ENCODE data around the gene CD151.

Gene CD151

DNA sequence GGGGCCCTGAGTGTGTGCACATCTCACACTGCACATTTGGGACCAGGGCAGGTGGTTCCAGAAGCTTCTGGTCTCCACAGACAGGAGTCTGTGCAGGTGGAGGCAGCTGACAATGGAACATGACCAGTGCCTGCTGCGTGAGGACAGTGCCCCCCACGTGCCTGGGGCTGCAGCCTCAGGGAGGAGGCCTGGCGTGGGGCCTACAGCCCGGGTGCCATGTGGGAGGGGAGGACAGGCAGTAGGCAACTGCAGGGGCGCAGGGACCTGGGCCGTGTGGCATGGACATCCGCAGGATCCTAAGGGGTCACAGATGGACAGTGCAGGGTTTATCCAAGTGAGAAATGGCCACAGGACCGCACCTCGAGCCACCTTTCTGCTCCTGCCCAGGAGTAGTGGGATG, 38.7 kb downstream of the CD151 start:
- no peak for DNase-seq (ENCODE audit: low spot score)

- no peak for DNase-seq (ENCODE audit: low spot score)
Measured at GRCh38 chr11:872799-873198, 40.0 kb downstream of the CD151 start.

- DNase-seq (ENCODE audit: low spot score), result no peak
Measured at GRCh38 chr11:873706-874105, 41.0 kb downstream of the CD151 start.

DNA sequence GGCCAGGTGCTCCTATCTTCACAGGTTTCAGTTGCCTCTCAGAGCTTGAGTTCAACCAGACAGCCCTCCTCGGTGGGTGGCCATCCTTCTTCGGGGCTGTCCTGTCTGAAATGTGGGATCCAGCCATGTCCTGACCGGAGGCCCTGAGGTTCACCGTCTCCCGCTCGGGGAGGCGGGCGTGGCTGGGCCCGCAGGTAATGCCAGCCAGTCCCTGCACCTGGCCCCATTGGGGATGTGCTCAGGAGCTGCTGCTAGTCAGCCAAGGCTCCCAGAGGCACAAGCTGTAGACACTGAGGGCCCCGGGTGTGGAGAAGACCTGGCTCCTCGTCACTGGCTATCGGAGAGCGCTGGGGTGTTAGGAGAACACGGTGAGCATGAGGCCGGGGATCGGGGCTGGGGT, 42.5 kb downstream of the CD151 start:
- DNase-seq (ENCODE audit: low spot score), result no peak

DNA sequence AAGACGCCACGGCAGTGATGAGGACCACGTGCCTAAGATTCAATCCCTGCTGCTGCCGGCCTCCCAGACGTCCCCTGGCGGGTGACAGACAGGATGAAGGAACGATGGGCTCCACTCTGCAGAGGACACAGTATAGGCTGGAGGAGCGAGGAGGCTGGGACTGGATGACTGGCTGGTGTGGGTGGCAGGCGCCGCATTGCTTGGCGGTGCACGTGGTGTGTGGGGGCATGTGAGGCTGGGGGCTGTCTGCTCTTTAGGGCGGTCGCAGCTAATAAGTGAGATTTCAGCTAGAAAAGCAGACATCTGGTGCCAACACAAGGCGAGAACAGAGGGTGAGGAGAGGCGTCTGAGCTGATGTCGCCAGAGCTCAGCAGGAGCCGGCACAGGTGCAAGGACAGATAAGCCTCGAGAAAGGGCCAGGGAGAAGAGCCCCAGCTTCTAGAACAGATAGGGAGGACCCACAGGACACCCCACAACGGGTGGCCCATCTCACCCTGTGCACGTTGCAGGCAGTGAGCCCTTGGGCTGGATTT, 43.1 kb downstream of the CD151 start:
- DNase-seq (ENCODE audit: low spot score), result no peak

GRCh38 chr11:876545-876944, 43.8 kb downstream of the CD151 start:
- DNase-seq (ENCODE audit: low spot score), result no peak

- no peak for DNase-seq (ENCODE audit: low spot score)
Measured at GRCh38 chr11:877565-877964, 44.8 kb downstream of the CD151 start.

DNA sequence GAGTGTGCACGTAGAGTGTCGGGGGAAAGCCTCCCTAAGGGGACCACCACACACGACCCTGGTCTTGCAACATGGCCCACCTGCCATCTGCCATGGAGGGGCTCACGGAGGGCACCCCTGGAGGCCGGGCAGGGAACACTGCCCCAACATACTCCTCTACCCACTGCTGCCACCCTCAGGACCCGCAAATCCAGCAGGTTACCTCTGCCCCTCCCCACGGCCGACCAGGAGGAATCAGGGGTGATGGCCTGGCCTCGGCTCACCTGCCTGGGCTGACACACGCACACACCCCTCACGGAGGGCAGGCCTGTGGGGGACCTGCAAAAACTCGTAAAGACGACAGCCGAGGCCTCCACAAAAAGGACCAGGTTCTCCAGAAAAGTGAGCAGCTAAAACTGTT, 47.7 kb downstream of the CD151 start:
- no peak for DNase-seq (ENCODE audit: low spot score)

DNA sequence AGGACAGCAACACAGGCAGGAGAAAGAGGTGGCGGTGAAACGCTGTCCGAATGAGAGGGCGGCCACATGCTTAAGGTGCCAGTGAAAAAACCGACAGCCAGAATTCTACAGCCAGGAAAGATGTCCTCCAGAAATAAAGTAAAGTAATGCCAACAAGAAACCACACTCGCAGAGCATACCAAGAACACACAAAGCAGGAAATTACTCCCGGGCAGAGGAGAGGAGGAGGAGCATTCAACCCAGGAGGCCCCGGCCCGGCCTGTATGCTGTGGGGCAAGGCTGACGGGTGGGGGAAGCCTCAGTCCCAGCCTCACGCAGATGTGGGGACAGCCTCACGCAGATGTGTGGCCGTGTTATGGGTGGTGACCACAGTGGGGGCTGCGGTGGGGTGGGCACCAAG, 49.8 kb downstream of the CD151 start:
- DNase-seq (ENCODE audit: low spot score), result no peak

GRCh38 chr11:883527-883926, 50.8 kb downstream of the CD151 start:
- DNase-seq (ENCODE audit: low spot score), result no peak

GRCh38 chr11:884578-885070, 51.9 kb downstream of the CD151 start:
- no peak for DNase-seq (ENCODE audit: low spot score)

GRCh38 chr11:886568-886967, 53.8 kb downstream of the CD151 start:
- no peak for DNase-seq (ENCODE audit: low spot score)

DNA sequence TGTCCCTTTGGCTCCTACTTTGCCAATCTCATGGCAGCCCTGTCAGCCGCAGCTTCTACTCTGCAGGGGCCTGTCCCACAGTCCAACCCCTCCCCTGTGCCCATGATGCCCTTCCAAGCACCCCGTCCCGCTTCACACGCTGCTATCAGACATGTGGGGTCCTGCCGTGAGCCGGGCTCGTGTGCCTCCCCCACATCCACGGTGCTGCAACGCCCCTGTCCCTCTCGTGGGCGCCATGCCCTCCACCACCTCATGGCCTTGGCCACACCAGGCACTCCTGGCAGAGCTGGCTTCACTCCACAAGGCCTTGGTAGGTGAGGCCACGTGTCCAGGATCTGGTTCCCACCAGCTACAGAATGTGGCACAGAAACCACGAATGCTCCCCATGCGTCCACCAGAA, 54.8 kb downstream of the CD151 start:
- DNase-seq (ENCODE audit: low spot score), result no peak
